Measurements from ENCODE around the gene LGALS9.

LGALS9 gene

GRCh38 chr17:27601975-27602302 is 29.0 kb upstream of the LGALS9 start:
- in situ Hi-C loops (cut with MboI; ENCODE audit: low sequenced_read_pairs) = loop anchor here (10.0 kb wide), 2 partner anchors 143 to 367 kb away; no protein-coding TSS in a partner anchor

- in situ Hi-C loops (cut with MboI; ENCODE audit: low sequenced_read_pairs) = loop anchor here (10.0 kb wide), 2 partner anchors 142 to 368 kb away; no protein-coding TSS in a partner anchor
These were observed 28.1 kb upstream of the LGALS9 start for GRCh38 chr17:27602721-27603420.

- in situ Hi-C loops (cut with MboI; ENCODE audit: low sequenced_read_pairs) = loop anchor here (10.0 kb wide), 2 partner anchors 141 to 369 kb away; no protein-coding TSS in a partner anchor
These were observed 27.6 kb upstream of the LGALS9 start for GRCh38 chr17:27603421-27603770.

- in situ Hi-C loops (cut with MboI; ENCODE audit: low sequenced_read_pairs) = loop anchor here (10.0 kb wide), 2 partner anchors 141 to 369 kb away; no protein-coding TSS in a partner anchor
These were observed 26.9 kb upstream of the LGALS9 start for GRCh38 chr17:27603880-27604794.

- in situ Hi-C loops (cut with MboI; ENCODE audit: low sequenced_read_pairs) = loop anchor here (5.0 to 10.0 kb wide), 3 partner anchors 37 to 371 kb away; no protein-coding TSS in a partner anchor
These were observed 25.6 kb upstream of the LGALS9 start for GRCh38 chr17:27605409-27605808.

GRCh38 chr17:27607521-27608091 is 23.4 kb upstream of the LGALS9 start:
- in situ Hi-C loops (cut with MboI; ENCODE audit: low sequenced_read_pairs) = loop anchor here (5.0 to 10.0 kb wide), 3 partner anchors 35 to 373 kb away; no protein-coding TSS in a partner anchor

- in situ Hi-C loops (cut with MboI; ENCODE audit: low sequenced_read_pairs) = loop anchor here (5.0 to 10.0 kb wide), 3 partner anchors 34 to 374 kb away; no protein-coding TSS in a partner anchor
These were observed 22.4 kb upstream of the LGALS9 start for GRCh38 chr17:27608328-27609230.

GRCh38 chr17:27609611-27610303 is 21.2 kb upstream of the LGALS9 start:
- in situ Hi-C loops (cut with MboI; ENCODE audit: low sequenced_read_pairs) = loop anchor here (5.0 to 10.0 kb wide), 3 partner anchors 33 to 375 kb away; no protein-coding TSS in a partner anchor

- in situ Hi-C loops (cut with MboI; ENCODE audit: low sequenced_read_pairs) = no loop called here
These were observed 20.7 kb upstream of the LGALS9 start for GRCh38 chr17:27610304-27610677.

- in situ Hi-C loops (cut with MboI; ENCODE audit: low sequenced_read_pairs) = no loop called here
These were observed 18.7 kb upstream of the LGALS9 start for GRCh38 chr17:27612160-27612770.

GRCh38 chr17:27613433-27613832 is 17.6 kb upstream of the LGALS9 start:
- in situ Hi-C loops (cut with MboI; ENCODE audit: low sequenced_read_pairs) = no loop called here

- in situ Hi-C loops (cut with MboI; ENCODE audit: low sequenced_read_pairs) = no loop called here
These were observed 15.9 kb upstream of the LGALS9 start for GRCh38 chr17:27615121-27615520.

GRCh38 chr17:27616414-27616813 is 14.6 kb upstream of the LGALS9 start:
- in situ Hi-C loops (cut with MboI; ENCODE audit: low sequenced_read_pairs) = no loop called here

- in situ Hi-C loops (cut with MboI; ENCODE audit: low sequenced_read_pairs) = no loop called here
These were observed 12.6 kb upstream of the LGALS9 start for GRCh38 chr17:27618417-27618816.

GRCh38 chr17:27620721-27621120 is 10.3 kb upstream of the LGALS9 start:
- in situ Hi-C loops (cut with MboI; ENCODE audit: low sequenced_read_pairs) = no loop called here

GRCh38 chr17:27621536-27621935 is 9.5 kb upstream of the LGALS9 start:
- in situ Hi-C loops (cut with MboI; ENCODE audit: low sequenced_read_pairs) = no loop called here

- in situ Hi-C loops (cut with MboI; ENCODE audit: low sequenced_read_pairs) = no loop called here
These were observed 8.9 kb upstream of the LGALS9 start for GRCh38 chr17:27621942-27622559.

- in situ Hi-C loops (cut with MboI; ENCODE audit: low sequenced_read_pairs) = no loop called here
These were observed 8.0 kb upstream of the LGALS9 start for GRCh38 chr17:27622986-27623385.

- in situ Hi-C loops (cut with MboI; ENCODE audit: low sequenced_read_pairs) = no loop called here
These were observed 7.4 kb upstream of the LGALS9 start for GRCh38 chr17:27623614-27624013.
